CD1c-positive myeloid dendritic cell (primary cell): ENCODE data around the gene ROPN1.
"Not testable (repeated sequence)": the region's sequence is repeated elsewhere in the genome, so short reads cannot be mapped to it uniquely, and the experiment has no call there.

Experiments
- DNase-seq: peaks from one replicate; pipeline ENCODE4 v3.0.0-alpha.2; 2016; ENCODE audit errors: extremely low spot score

ROPN1 gene

DNA sequence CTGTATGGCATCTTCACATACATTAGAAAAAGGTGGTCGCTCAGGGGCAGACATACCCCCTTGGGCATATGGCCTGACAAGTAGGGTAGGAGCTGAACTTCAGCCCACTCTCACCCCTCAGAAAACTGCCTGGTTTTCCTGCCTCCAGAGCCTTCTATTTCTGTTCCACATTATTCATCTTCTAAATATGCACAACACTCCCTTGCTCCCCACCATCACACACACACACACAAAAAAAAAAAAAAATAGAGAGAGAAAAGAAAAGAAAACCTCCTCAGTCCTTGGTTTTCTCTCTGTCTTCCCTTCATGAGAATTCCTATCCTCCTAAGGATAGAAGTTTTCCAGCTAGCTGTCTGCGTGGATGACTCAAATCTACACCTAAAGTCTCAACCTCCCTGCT lies 5.6 kb upstream of the ROPN1 start:
- no peak for DNase-seq

- DNase-seq, result no peak
Observed at GRCh38 chr3:123993818-123994217, 1.9 kb upstream of the ROPN1 start.

GRCh38 chr3:123986427-123986826 lies 5.5 kb downstream of the ROPN1 start:
- no peak for DNase-seq

DNA sequence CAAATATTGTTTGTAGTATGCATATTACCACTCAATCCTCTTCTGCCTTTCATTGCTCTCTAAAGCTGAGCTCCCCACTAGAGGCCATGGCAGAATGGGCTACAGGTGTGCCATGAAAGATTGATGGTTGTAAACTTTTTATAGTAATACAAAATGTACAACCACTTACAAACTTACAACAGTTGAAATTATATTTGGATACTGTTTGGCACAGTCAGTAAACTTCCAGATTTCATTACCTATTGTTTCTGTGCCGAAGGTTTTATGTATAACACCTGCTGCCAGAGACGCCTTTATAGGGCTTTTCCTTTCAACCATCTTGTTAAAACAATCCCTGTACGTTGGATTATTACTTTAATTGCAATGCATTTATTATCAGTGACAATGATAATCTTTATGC lies 7.0 kb downstream of the ROPN1 start:
- no peak for DNase-seq

GRCh38 chr3:123984350-123984749 lies 7.6 kb downstream of the ROPN1 start:
- no peak for DNase-seq

DNA sequence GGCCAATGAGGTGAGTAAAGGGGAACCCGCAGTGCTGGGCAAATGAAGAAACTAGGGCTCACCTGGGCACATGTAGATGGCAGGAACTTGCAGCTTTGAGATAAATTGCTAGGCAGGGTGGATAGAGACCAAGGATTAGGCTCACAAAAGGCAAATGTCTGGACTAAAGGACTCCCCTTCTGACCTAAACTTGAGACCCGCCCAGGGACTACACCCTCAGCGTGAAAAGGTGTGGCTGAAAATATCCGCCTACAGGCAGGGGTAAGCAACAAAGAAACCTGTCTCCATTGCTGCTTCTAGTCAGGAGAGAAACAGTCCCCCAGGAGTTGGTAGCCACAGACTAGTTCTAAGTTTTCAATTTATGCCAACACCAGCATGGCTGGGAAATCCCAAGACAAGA lies 10.6 kb downstream of the ROPN1 start:
- DNase-seq, result not testable (repeated sequence)

DNA sequence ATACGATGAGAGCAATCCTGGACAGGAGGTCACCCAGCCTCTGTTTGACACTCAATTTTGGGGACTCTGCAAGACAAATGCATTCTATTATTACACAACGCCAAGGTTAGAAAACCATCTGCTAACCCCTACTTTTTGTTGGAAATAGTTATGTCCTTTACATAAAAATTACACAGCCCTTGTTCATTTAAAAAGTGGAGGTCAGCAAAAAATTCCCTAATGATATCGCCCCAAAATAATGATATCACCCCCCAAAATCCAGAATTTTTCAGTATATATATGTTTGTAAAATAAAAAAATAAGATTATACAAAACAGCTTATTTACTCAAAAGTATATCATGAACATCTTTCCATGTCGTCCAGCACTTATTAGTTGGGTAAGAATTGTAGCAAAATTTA lies 11.4 kb downstream of the ROPN1 start:
- no peak for DNase-seq

- DNase-seq, result peak; percentile 19
Observed at GRCh38 chr3:123979525-123980501, 12.1 kb downstream of the ROPN1 start.

- not testable (repeated sequence) for DNase-seq
Observed at GRCh38 chr3:123976904-123977303, 15.0 kb downstream of the ROPN1 start.

GRCh38 chr3:123976181-123976898 lies 15.6 kb downstream of the ROPN1 start:
- DNase-seq, result not testable (repeated sequence)

GRCh38 chr3:123975030-123975429 lies 16.9 kb downstream of the ROPN1 start:
- not testable (repeated sequence) for DNase-seq

DNA sequence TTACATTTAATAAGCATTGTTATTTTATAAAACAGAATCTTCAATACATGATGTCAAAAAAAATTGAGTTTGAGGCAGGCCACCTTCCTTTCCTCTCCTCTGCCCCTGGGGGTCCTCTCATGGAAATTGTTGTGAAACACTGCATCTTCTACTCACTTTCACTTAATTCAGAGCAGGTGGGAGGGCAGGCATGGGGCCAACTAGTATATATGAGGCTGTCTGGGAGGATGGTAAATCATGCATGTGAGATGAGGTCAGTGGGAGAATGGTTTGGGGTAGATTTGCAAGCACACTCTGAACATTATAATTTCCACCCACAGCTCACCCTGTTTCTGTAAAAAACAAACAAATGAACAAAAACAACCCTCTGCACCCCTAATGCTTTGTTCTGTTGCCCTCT lies 20.5 kb downstream of the ROPN1 start:
- DNase-seq, result no peak

DNA sequence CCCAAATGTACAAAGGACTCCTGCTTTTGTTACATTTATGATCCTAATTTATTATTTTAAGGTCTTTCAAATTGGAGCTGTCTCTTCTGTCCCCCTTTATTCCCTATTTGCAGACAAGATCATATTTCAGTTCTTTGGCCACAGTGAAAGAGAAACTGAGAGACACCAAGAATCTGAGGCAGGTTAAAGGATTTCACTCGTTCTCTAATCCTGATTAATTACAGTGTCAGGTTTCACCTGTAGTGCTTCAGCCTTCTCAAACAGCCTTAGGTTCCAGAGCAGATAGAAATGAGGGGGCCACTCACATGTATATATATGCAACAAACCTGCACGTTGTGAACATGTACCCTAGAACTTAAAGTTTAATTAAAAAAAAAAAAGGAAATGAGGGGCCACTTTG lies 24.7 kb downstream of the ROPN1 start:
- not testable (repeated sequence) for DNase-seq

GRCh38 chr3:123966799-123967198 lies 25.1 kb downstream of the ROPN1 start:
- not testable (repeated sequence) for DNase-seq

GRCh38 chr3:123964793-123965192 lies 27.1 kb downstream of the ROPN1 start:
- not testable (repeated sequence) for DNase-seq

- no peak for DNase-seq
Observed at GRCh38 chr3:123961508-123961856, 30.4 kb downstream of the ROPN1 start.

DNA sequence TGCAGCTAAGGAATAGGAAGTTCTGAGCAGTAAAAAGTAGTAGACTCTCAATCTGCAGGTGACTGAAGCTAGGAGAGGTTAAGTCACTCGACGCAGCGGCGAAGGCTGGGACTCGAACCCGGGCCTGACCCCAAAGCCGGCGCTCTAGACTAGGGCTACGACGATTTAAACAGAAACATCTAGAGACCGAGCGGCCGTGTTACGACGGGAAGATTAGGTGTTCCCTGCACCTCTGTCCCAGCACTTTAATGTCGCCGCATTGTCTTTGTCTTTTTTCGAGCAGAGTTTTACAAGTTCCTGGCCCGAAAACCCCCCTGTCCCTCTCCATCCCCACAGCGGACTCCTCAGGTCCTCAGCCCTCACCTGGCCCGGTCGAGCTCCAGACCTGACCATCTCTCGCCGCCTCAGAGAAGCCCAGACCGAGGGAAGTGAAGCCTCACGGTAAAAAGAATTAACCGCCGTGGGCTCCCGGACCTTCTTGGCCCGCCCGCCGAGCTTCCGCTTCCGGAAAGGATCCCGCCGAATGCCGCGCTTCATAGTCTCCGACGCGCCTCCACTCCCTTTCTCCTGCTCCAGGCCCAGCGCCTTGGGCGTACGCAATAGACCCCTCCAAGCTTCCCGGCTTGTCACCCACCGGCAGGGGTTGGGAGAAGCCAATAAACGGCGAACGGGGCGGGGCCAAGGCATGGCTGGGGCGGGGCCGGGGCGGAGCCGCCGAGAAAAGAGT lies 31.0 kb downstream of the ROPN1 start, which contains the start of gene CCDC14:
TSS of gene CCDC14 (minus strand) at position 449 of the 727 bp plus-strand sequence. CDS start at position 393, 56 bp downstream.
- peak; percentile 86 for DNase-seq

GRCh38 chr3:123953735-123954134 lies 38.2 kb downstream of the ROPN1 start:
- DNase-seq, result no peak

DNA sequence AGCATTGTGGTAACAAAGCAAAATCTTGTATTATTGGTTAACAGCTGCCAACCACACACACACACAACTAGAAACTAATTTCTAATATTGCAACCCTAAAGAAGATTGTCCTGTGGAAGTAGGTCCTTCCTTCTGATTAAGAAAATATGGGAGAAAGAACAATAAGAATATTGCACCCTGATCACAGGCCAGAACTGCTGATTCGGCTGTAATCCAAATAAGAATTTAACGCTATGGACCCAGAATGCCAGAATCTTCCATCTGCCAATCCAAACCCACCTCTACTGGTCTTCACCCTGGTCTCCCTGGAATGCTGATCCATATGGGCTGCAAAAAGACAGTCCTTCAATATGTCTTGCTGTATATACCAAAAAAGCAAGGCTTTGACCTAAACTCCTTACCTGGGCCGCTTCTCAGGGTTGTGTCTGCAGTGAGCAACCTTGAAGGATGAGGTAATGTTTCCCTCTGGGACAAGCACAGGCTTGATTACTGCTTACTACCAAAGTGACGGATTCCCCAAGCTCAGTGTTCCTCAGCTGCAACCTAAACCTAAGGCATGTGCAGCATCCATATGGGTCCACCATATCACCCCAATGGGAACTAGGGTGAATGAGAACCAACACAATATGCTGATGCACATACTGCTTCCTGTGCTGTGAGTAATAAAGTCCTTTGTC lies 38.9 kb downstream of the ROPN1 start:
- no peak for DNase-seq

- DNase-seq, result no peak
Observed at GRCh38 chr3:123951522-123952447, 40.1 kb downstream of the ROPN1 start.
